Anterior cingulate cortex (tissue), 58 donors: Measurements from ENCODE around the gene CHD2.

Source experiments
- DNase-seq, 58 donors: peaks; one replicate each; lab custom pipeline; 2025; lab: John Stamatoyannopoulos, UW

Gene CHD2

DNA sequence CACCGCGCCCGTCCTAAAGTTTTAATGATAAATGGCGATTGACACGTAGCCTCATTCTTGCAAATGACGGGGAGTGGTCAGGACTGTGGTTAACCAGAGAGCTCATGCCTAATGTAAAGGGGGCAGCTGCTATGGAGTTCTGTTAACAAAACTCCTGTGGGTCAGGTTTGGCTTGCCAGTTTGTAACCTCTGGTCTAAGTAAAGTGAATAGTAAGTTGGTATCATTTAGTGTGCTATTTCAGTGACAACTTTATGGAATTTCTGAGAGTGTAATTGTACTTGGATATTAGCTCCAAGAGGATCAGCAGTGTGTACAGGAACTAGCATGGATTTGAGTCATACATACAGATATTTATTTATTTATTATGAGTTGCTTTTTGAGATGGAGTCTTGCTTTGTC lies 101.0 kb downstream of the CHD2 start:
- DNase-seq = no peak

DNA sequence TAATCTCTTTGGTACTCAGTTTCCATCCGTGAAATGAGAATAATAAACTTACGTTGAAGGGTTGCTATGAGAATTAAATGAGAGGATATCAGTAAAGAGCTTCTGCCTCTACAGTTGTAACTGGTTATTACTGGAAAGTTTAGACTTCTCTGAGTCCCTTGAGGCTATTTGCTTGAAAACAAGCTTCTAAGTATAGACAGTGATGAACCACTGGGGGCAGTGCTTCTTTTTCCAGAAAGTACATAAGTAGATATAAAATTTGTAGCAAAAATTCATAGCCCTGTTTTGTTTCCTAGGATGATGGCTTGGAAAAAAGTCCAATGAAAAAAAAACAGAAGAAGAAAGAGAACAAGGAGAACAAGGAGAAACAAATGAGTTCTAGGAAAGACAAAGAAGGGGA lies 101.8 kb downstream of the CHD2 start:
- DNase-seq = no peak

DNA sequence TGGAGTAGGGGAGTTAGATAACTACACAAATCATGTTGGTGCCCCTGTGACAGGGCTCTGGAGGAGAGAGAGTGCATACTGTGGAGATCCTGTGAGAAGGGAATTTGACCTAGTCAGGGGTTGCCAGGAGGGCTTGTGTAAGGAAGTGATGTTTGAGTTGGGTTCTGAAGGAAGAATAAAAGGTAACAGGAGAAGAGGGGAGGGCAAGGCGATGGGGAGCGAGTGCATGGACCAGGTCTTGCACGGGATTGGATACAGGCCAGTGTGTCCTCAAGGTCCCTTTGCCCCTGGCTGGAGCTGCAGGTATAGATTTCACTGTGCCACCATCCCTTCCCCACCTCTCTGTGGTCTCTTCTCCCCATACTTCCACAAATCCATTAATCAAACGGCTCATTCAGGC lies 105.0 kb downstream of the CHD2 start:
- no peak for DNase-seq

DNA sequence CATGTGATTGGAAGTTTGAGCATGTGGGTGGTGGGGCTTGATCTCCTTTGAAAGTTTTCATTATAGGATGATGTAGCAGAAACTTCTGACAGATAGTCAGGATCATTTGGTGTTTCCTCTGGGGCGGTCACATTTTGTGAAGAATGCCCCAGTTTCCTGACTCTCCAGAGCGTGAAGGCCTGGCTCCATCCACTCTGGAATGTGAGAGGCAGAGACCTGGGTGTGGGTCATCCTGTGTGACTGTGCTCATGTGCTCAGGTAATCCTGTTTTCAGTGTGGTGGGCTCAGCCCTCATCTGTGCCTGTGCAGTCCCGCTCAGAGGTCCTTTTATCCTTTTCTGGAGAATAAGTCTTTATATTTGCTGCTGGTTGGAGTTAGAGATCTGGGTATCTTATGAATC lies 107.9 kb downstream of the CHD2 start:
- no peak for DNase-seq

DNA sequence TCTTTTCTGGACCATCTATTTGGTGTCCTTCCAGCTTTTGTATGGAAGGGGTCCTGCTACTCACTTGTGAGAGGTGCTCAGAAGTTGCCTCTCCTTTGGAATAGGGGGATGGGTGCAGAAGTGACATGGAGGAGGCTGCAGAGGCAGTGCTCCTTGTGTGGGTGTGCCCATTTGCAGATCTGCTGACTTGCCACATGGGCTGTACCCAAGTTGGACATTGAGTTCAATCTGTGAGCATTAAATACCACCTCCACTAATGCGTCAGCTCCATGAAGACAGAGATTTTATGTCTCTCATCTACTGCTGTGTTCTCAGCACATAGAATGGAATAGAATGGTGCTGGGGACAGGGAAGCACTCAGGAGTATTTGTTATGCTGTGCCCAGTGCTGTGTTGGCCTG lies 112.7 kb downstream of the CHD2 start:
- DNase-seq = peak in 1 of 58 donors; percentile 34

DNA sequence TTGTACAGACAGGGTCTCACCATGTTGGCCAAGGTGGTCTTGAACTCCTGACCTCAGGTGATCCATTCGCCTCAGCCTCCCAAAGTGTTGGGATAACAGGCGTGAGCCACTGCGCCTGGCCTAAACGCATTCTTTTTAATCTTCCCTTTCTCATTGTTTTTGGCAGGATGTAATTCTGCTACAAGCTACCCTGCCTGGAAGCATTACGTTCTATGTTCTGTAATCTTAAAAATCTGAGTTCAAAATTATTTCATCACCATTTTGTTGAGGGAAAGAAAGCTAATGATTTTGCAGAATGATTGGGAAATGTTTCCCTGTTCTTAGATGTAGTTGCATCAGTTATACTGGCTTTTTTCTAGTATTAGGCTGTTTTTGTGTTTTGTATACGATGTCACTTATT lies 117.4 kb downstream of the CHD2 start:
- DNase-seq = no peak

DNA sequence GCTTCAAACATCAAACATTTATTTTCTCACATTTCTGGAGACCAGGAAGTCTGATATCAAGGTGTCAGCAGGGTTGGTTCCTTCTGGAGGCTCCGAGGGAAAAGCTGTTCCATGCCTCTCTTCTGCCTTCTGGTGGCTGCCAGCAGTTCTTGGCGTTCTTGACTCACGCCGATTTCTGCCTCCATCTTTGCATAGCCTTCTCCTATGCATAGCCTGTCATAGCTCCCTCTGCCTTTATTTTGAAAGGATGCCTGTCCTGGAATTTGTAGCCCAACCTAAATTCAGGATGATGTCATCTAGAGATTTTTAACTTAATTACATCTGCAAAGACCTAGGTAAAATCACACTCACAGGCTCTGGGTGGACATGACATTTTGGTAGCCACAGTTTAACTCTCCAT lies 118.5 kb downstream of the CHD2 start:
- DNase-seq = peak in 8 of 58 donors; percentile 8 to 45 (median 30)

DNA sequence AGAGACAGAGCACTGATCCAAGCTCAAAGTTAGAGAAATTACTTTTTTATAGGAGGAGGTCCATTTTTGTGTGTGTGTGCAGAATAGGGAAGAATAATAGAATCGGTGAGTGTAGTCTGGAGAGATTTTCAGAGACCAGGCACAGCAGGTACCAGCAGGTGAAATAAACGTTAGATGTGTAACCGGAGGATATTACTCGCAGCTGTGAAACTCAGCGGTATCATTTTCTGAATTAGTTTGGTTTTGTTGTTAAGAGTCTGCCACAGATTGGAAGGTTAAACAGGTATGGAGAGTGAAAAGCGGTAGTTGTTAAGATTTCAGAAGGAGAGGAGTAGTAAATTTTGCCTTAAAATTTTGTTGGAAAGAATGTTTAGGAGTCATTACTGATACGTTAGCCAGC lies 119.0 kb downstream of the CHD2 start:
- no peak for DNase-seq

DNA sequence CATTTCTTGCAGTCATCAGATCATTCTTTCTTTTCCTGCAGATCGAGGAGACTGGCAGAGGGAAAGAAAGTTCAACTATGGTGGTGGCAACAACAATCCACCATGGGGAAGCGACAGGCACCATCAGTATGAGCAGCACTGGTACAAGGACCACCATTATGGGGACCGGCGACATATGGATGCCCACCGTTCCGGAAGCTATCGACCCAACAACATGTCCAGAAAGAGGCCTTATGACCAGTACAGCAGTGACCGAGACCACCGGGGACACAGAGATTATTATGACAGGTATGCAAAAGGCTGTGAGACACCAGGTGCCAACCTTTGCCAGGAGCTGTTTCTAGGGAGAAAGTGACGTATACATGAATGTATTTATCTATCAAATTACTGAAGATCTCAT lies 119.8 kb downstream of the CHD2 start:
- no peak for DNase-seq

DNA sequence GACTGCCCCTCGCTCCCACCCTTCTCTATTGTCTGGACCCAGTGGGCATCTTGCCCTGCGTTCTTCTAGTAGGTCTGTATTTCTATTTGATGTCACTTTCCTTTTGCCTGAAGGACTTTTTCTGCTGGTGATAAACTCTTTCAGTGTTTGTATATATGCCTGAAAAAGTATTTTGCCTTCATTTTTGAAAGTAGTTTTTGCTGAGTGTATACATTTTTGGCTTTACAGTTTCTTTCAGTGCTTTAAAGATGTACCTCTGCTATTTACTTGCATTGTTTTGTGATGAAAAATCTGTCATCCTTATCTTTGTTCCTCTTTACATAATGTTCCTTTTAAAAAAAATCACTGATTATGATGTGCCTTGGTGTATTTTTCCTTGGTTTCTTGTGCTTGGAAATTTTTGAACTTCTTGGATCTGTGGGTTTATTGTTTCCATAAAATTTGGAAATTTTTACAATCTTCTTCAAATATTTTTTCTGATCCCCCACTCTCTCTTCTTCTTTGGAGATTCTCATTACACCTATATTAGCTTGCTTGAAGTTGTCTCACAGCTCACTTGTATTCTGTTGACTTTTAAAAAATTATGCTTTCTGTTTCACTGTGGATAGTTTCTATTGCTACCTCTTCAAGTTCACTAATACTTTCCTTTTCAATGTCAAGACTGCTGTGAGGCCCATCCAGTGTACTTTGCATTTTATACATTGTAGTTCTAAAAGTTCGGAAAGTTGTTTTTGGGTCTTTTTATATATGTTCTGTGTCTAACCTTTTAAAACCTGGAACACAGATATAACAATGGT lies 121.0 kb downstream of the CHD2 start:
- no peak for DNase-seq

DNA sequence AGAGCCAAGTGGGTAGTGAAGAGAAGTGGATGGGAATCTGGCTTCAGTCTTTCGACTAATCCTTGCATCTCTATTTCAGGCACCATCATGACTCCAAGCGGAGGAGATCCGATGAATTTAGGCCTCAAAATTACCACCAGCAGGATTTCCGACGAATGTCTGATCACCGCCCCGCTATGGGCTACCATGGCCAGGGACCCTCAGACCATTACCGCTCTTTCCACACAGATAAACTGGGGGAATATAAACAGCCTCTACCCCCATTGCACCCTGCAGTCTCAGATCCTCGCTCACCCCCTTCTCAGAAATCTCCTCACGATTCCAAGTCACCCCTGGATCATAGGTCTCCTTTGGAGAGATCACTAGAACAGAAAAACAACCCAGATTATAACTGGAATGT lies 124.2 kb downstream of the CHD2 start:
- no peak for DNase-seq

DNA sequence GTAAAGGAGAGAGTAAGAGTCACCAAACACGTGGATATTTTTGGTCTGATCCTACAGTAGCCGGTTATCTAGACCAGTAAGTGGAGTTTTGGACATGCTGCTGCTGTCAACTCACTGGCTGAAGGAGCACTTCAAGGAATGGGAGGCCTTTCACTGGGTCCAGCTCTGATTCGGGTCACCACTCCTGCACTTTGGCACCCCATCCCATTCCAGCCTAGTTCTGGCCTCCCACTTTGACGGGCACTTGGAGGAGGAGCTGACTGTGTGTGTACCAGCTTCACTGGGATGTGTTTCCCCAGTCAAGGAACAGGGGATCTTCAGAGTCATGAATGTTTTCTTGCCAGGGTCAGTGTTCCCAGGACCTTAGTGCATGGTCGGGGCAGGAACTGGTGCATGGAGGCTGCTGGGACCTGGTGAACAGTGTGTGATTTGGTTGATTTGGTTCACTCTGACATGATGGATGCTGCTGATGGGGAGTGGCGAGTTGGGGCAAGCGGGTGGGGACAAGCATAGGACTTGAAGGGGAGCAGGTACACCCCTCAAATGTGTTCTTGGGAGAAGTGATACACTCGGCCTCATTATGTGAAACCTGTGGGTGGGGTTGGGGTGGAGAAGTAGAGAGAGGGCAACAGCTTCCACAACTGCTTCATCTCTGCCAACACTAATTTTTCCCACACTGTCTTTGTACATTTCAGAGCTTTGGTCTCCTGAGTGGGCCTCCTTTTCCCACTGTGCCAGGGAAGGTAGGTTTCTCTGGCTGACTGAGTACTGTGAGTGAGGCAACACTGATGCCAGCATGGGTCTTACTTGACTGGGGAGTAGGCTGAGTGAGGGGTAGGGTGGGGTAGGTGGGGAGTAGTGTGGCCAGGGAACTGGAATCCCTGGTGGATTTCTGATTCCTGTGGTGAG lies 124.8 kb downstream of the CHD2 start:
- no peak for DNase-seq

DNA sequence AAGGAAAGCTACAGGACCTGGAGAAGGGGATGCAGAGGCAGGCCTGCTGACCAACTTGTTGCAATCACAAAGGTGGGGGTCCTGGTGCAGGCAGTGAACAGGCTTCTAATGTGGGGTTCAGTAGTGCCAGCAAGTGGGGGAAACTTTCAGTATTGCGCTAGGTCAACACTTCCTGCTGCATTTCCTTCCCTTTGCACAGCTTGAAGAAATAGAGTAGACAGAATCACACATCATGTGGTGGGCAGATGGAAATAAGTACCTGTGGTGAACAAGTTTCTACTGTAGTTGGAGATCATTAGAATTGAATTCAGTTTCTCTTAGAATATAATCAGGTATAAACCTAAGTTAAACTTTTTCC lies 125.5 kb downstream of the CHD2 start:
- no peak for DNase-seq

DNA sequence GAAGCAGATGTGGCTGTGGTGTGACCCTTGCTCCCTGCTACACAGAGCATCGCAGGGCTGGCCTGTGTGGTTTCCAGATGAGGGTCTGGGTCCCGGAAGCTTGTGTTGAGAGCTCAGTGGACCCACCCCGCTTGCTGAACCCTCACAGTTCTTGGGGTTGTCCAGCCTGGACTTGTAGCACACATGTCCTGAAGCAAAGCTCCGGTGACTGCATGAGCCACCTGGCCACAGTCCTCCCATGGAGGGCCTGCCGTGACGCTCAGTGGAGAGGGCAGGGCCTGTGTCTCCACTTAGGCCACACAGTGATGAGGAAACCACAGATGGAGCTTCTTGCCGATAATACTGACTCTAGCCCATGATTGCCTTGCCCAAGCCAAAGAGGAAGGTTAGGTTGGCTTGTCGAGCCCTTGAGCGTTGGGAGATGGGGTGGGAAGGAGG lies 126.3 kb downstream of the CHD2 start:
- DNase-seq = no peak

DNA sequence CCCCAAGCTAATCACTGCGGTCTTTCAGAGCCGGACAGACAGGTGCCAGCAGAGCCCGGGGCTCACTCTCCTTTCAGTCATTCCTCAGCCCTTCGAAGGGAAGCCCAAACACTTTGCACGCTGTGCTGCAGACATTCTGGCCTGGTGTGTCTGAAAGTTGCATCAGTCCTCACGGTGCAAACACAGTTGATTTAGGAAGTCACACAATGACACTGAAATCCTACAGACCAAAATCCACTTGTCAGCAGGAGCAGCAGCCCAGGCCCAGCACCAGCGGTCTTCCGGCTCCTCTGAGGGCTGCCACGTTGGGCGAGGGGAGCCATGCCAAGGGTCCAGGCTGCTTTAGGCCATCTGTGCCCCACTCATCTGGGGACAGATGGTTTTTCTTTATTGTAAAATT lies 127.3 kb downstream of the CHD2 start:
- DNase-seq = no peak

DNA sequence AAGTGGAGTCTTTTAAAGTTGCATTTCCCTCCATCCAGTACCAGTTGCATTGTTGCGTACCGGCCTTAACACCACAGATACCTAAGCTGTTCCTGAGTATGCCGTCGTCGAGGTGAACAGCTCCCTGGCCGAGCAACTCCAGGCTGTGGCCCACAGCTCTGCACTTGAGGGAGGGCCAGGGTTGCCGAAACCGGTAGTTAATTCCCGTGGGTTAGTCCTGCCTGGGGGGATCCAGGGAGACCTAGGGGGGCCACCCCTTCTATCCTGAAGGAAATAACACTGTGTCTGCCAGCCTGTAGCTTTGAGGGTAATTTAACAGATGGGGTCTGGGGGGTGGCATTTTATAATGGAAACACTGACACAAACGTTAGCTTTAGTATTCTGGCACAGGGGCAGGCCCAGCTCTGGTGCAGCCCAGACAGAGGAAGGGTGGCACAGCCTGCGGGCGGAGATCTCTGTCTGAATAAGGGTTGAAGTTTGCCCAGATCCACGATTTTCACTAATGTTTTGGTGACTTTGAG lies 128.0 kb downstream of the CHD2 start:
- DNase-seq = no peak

DNA sequence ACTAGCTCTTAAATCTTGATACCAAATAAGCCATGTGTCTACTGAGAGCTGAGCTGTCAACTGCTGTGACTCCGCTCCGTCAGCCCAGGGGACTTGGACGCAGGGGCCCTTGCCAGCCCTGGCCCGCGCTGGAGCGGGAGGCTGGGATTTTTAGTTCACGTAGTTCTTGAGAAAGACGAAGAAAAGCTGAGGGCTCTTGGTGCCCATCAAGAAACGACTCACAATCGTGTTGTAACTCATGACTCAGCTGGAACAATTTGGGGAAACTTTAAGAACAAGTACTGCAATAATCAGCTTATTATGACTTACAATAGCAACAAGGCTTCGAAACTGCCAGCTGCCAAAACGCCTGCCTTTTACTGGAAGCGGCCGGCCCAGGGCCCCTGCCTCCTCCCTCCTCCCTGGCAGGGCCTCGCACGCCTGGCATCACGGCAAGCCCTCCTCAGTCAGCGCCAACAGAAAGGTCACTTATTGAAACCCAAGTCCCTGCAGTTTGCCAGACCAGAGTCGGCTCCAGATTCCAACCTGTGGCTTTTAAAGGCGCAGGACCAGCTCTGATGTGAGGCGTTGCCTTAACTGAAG lies 128.6 kb downstream of the CHD2 start:
- DNase-seq = peak in 52 of 58 donors; percentile 37 to 90 (median 72)

DNA sequence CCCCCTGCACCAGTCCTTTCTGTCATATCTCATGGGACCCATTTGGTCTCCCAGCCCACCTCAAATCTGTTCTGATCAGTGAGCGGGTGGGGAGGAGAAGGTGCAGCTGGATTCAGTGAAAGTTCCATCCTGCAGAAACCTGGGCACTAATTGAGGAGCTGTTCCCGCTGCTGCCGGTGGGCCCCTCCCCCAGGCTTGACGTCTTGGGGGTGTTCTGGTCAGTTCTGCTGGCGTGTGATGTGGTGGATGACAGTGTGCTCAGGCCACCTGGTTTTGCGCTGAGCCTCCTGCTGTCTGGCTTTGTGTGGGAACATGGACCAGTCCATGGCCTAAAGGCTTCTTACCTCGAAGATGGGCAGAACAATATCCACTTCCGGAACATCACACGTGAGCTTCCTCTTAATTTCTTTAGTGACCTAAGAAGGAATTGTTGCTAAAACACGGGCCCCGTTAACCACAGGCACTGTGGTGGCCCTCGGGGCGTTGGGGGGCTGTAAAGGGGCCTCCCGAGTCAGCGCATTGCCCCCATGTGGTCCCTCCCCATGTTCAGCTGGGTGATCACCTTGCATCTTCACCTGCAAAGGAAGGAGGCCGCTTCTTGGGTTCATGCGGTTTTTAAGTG lies 129.2 kb downstream of the CHD2 start:
- DNase-seq = peak in 1 of 58 donors; percentile 46

DNA sequence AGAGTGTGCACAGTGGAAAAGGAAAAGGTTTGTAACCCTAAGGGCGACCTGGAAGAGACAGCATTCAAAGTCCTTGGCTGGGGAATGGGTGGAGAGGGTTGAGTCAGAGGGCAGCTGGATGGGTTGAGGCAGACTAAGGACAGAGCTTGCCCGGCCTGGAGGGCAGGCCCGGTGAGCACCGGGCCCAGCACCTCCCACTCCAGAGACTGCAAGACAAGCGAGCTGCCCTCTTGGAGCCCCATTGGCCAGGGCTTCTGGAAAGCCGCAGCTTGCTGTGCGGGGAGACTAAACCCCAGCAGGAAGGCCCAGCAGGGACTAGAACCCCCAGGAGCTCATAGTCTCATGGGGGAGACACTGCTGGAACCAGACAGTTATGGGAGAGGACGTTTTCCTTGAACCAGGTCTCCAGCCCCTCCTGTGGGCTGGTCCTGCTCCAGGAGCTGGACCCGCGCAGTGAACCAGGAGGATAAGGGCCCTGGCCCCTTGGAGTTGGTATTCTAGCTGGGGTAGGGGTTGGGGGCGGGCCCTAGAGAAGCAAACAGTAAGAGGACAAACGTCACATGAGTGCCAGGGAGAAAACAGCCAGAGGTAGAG lies 129.8 kb downstream of the CHD2 start:
- peak in 2 of 58 donors; percentile 14 to 46 for DNase-seq

DNA sequence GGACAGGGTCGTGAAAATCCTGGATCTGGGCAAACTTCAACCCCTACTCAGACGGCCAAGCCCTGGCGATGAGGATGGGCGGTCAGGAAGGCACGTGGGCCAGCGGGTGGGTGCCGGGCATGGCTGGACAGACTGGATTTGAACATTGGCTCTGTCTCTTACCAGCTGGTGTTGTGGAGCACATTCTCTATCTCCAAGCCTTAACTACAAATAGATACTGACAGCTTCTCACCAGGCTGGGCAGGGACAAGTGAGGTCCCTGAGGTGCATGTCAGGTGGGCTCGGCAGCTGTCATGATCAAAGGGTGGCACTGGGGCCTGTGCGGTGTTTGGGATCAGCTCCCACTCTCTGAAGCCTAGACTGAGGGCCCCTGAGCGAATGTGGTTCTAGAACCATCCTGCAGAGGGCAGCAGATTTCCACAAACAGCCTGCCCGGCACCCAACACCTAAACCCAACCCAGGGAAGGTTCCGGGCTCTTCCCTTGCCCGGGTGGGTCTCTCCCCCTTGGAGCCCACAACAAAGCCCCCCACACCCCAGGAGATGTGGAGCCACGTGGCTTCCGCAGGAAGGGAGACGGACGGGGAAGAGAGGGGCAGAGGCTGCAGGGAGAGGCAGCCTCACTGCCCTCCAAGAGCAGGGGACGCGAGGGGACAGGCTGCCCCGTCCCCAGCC lies 130.4 kb downstream of the CHD2 start:
- peak in 52 of 58 donors; percentile 29 to 79 (median 59) for DNase-seq
